ENCODE measurements around the gene CAPN11. TPM values are rescaled to one million over a fixed set of nuclear protein-coding genes. Genes with fewer than 3 reads are reported as not detected.

Gene CAPN11
- total and polyA plus RNA-seq, 10 of the 15 experiments (the other 5 are each of a cell fraction or from before 2014, with no cell fraction given): 0.05 to 0.44 (median 0.31) TPM

- H3K27ac ChIP-seq (ENCODE audit: control insufficient read depth, insufficient read depth): no peak overlapping the region
- H3K9me3 ChIP-seq (replicated peaks; ENCODE audit: control insufficient read depth, insufficient read depth, low read length): no peaks in the 10 kb centered on the region
- ChIA-PET RAD21 (ENCODE audit: unreplicated experiment) (interaction anchor here (1.7 kb wide), 1 partner anchor 53 kb away, joined by 4 read pairs; no protein-coding TSS in a partner anchor), SMC1A (ENCODE audit: uncharacterized antibody, unreplicated experiment) (interaction anchor here (0.8 to 2.3 kb wide), 3 partner anchors 7 to 65 kb away, joined by 3 to 6 read pairs (median 4); no protein-coding TSS in a partner anchor), POLR2A (interaction anchor here (0.6 kb wide), 1 partner anchor 13 kb away, joined by 3 read pairs; no protein-coding TSS in a partner anchor), CTCF (interaction anchor here (0.8 to 2.0 kb wide), 3 partner anchors 9 to 33 kb away, joined by 3 to 9 read pairs (median 4); partner anchors contain the start of gene HSP90AB1)
- H3K4me2 ChIP-seq (ENCODE audit: control insufficient read depth, insufficient read depth): no peak overlapping the region
- intact Hi-C loops (cut with micrococcal nuclease; ENCODE audit: unreplicated experiment): no loop called here
- in situ Hi-C loops (cut with MboI): no loop called here
- H3K4me1 ChIP-seq (ENCODE audit: control insufficient read depth, insufficient read depth, low read length): peaks cover 13% of the 10 kb centered on the region
- H3K27me3 ChIP-seq (replicated peaks in 1 of 2; ENCODE audit: control insufficient read depth in 2 of 2, insufficient read depth in 2 of 2, low read length in 1 of 2): no peaks in the 10 kb centered on the region
- H3K9ac ChIP-seq (ENCODE audit: control insufficient read depth, insufficient read depth, low read length): no peak overlapping the region
- peaks cover 4 to 18% of the 10 kb centered on the region in 2 experiments; a peak in 3 of 4 replicates for H3K36me3 ChIP-seq (ENCODE audit: control insufficient read depth in 2 of 2, insufficient read depth in 2 of 2, low read length in 1 of 2)
- FAIRE-seq (no peak), ATAC-seq (no peak), DNase-seq (ENCODE audit: low read depth, low spot score) (no peak)
- BruUV-seq (replicated peaks): no TSS peak
- H4K20me1 ChIP-seq (ENCODE audit: control insufficient read depth, insufficient read depth): no peaks in the 10 kb centered on the region
- peaks cover 31% of the 10 kb centered on the region for H3K79me2 ChIP-seq (ENCODE audit: control insufficient read depth, insufficient read depth, low read length)
- WGBS (ENCODE audit: insufficient coverage, insufficient replicate concordance, low lambda C conversion rate, missing lambda C conversion rate): 95% methylated on average over 7 of the region's 7 CpGs
- no peak overlapping the region for H3K4me3 ChIP-seq
- TF ChIP-seq HCFC1 (IDR thresholded peaks at IDR 0.05; ENCODE audit: low read length) (no peak), ELK1 (IDR thresholded peaks at IDR 0.05; ENCODE audit: low read depth, low read length) (no peak)
- no peak overlapping the region for H2AFZ ChIP-seq (ENCODE audit: control insufficient read depth, low read depth, low read length)
Measured at GRCh38 chr6:44228433-44228832, 69.8 kb downstream of the CAPN11 start.

GRCh38 chr6:44228836-44229235, 70.2 kb downstream of the CAPN11 start:
- H2AFZ ChIP-seq (ENCODE audit: control insufficient read depth, low read depth, low read length): no peak overlapping the region
- H3K36me3 ChIP-seq (ENCODE audit: control insufficient read depth in 2 of 2, insufficient read depth in 2 of 2, low read length in 1 of 2): peaks cover 4 to 20% of the 10 kb centered on the region in 2 experiments; a peak in 3 of 4 replicates
- 88% methylated on average over 5 of the region's 5 CpGs for WGBS (ENCODE audit: insufficient coverage, insufficient replicate concordance, low lambda C conversion rate, missing lambda C conversion rate)
- no peaks in the 10 kb centered on the region for H3K27me3 ChIP-seq (replicated peaks in 1 of 2; ENCODE audit: control insufficient read depth in 2 of 2, insufficient read depth in 2 of 2, low read length in 1 of 2)
- ChIA-PET SMC1A (ENCODE audit: uncharacterized antibody, unreplicated experiment) (no interaction called here), RAD21 (ENCODE audit: unreplicated experiment) (no interaction called here), POLR2A (no interaction called here), CTCF (interaction anchor here (1.4 to 2.0 kb wide), 2 partner anchors 8 to 33 kb away, joined by 4 to 9 read pairs; no protein-coding TSS in a partner anchor)
- no peaks in the 10 kb centered on the region for H3K9me3 ChIP-seq (replicated peaks; ENCODE audit: control insufficient read depth, insufficient read depth, low read length)
- H3K9ac ChIP-seq (ENCODE audit: control insufficient read depth, insufficient read depth, low read length): no peak overlapping the region
- no peak for ATAC-seq
- no TSS peak for BruUV-seq (replicated peaks)
- H4K20me1 ChIP-seq (ENCODE audit: control insufficient read depth, insufficient read depth): no peaks in the 10 kb centered on the region
- peaks cover 27% of the 10 kb centered on the region for H3K79me2 ChIP-seq (ENCODE audit: control insufficient read depth, insufficient read depth, low read length)
- intact Hi-C loops (cut with micrococcal nuclease; ENCODE audit: unreplicated experiment) (no loop called here), in situ Hi-C loops (cut with MboI) (no loop called here)
- peaks cover 13% of the 10 kb centered on the region for H3K4me1 ChIP-seq (ENCODE audit: control insufficient read depth, insufficient read depth, low read length)
- no peak for DNase-seq (ENCODE audit: low read depth, low spot score)
- TF ChIP-seq SRF (IDR thresholded peaks at IDR 0.05; ENCODE audit: low read depth in 2 of 2, low read length in 2 of 2): no peak
- TF ChIP-seq STAT1 (conservative IDR thresholded peaks at IDR 0.05): no peak
- no peak for TF ChIP-seq MTA2 (IDR thresholded peaks at IDR 0.05; ENCODE audit: low read depth)
- no peak for TF ChIP-seq YY1 (IDR thresholded peaks at IDR 0.05; ENCODE audit: low read depth, low read length)
- no peak for TF ChIP-seq MTA3 (IDR thresholded peaks at IDR 0.05; ENCODE audit: borderline replicate concordance, low read length)
- TF ChIP-seq STAT3 (IDR thresholded peaks at IDR 0.05; ENCODE audit: low read depth, low read length): no peak
- TF ChIP-seq CBFB (IDR thresholded peaks at IDR 0.05; ENCODE audit: low read depth): no peak
- no peak for TF ChIP-seq SMAD1 (IDR thresholded peaks at IDR 0.05; ENCODE audit: low read depth, partially characterized antibody)
- TF ChIP-seq RAD51 (IDR thresholded peaks at IDR 0.05): no peak
- no peak for TF ChIP-seq SP1 (IDR thresholded peaks at IDR 0.05; ENCODE audit: low read depth, low read length)
- no peak for TF ChIP-seq ZBTB40 (IDR thresholded peaks at IDR 0.05; ENCODE audit: borderline replicate concordance)
- no peak for TF ChIP-seq DPF2 (IDR thresholded peaks at IDR 0.05)
- H3K4me2 ChIP-seq (ENCODE audit: control insufficient read depth, insufficient read depth): no peak overlapping the region
- H3K27ac ChIP-seq (ENCODE audit: control insufficient read depth, insufficient read depth): no peak overlapping the region
- H3K4me3 ChIP-seq: no peak overlapping the region
- FAIRE-seq: no peak

Data from GM12878 (cell line).